ENCODE measurements around the gene BICC1.

Gene BICC1

GRCh38 chr10:58746474-58747185 is 234.0 kb downstream of the BICC1 start:
- Histone ChIP-seq H3K79me2 (ENCODE audit: insufficient read depth, low read length) (no peaks in the 10 kb centered on the region), H3K4me2 (ENCODE audit: low read length) (no peak overlapping the region), H3K9ac (ENCODE audit: low read length) (no peak overlapping the region), H3K4me1 (ENCODE audit: insufficient read depth, low read length, severe bottlenecking) (no peaks in the 10 kb centered on the region), H3K4me3 (ENCODE audit: low read depth, low read length, poor library complexity, severe bottlenecking) (no peak overlapping the region), H4K20me1 (ENCODE audit: insufficient read depth, low read length) (no peaks in the 10 kb centered on the region), H3K9me2 (ENCODE audit: low read depth, low read length) (no peaks in the 10 kb centered on the region), H2AFZ (ENCODE audit: low read length) (no peak overlapping the region), H3F3A (ENCODE audit: insufficient read depth, low read length) (no peaks in the 10 kb centered on the region), H3K27ac (ENCODE audit: low read depth, low read length, poor library complexity, severe bottlenecking) (no peak overlapping the region), H3K27me3 (ENCODE audit: insufficient read depth, low read length) (no peaks in the 10 kb centered on the region), H3K36me3 (ENCODE audit: insufficient read depth, low read length) (no peaks in the 10 kb centered on the region), H3K9me3 (ENCODE audit: low read length) (no peaks in the 10 kb centered on the region)
- no peak for TF ChIP-seq CTCF (IDR thresholded peaks at IDR 0.05; ENCODE audit: low read length)
- TF ChIP-seq EZH2 (IDR thresholded peaks at IDR 0.05; ENCODE audit: borderline replicate concordance, low read length): no peak

GRCh38 chr10:58747687-58748086 is 235.0 kb downstream of the BICC1 start:
- no peaks in the 10 kb centered on the region for H4K20me1 ChIP-seq (ENCODE audit: insufficient read depth, low read length)
- no peaks in the 10 kb centered on the region for H3K36me3 ChIP-seq (ENCODE audit: insufficient read depth, low read length)
- no peaks in the 10 kb centered on the region for H3K79me2 ChIP-seq (ENCODE audit: insufficient read depth, low read length)
- no peak overlapping the region for H3K9ac ChIP-seq (ENCODE audit: low read length)
- H3K9me2 ChIP-seq (ENCODE audit: low read depth, low read length): no peaks in the 10 kb centered on the region
- H3F3A ChIP-seq (ENCODE audit: insufficient read depth, low read length): no peaks in the 10 kb centered on the region
- TF ChIP-seq EZH2 (IDR thresholded peaks at IDR 0.05; ENCODE audit: borderline replicate concordance, low read length) (no peak), CTCF (IDR thresholded peaks at IDR 0.05; ENCODE audit: low read length) (no peak)
- H3K27ac ChIP-seq (ENCODE audit: low read depth, low read length, poor library complexity, severe bottlenecking): no peak overlapping the region
- no peak overlapping the region for H2AFZ ChIP-seq (ENCODE audit: low read length)
- no peaks in the 10 kb centered on the region for H3K4me1 ChIP-seq (ENCODE audit: insufficient read depth, low read length, severe bottlenecking)
- H3K4me3 ChIP-seq (ENCODE audit: low read depth, low read length, poor library complexity, severe bottlenecking): no peak overlapping the region
- H3K27me3 ChIP-seq (ENCODE audit: insufficient read depth, low read length): no peaks in the 10 kb centered on the region
- H3K9me3 ChIP-seq (ENCODE audit: low read length): no peaks in the 10 kb centered on the region
- no peak overlapping the region for H3K4me2 ChIP-seq (ENCODE audit: low read length)

- H3K79me2 ChIP-seq (ENCODE audit: insufficient read depth, low read length): no peaks in the 10 kb centered on the region
- no peak overlapping the region for H3K9ac ChIP-seq (ENCODE audit: low read length)
- no peaks in the 10 kb centered on the region for H3K36me3 ChIP-seq (ENCODE audit: insufficient read depth, low read length)
- no peaks in the 10 kb centered on the region for H3K9me3 ChIP-seq (ENCODE audit: low read length)
- no peak overlapping the region for H3K4me3 ChIP-seq (ENCODE audit: low read depth, low read length, poor library complexity, severe bottlenecking)
- H3F3A ChIP-seq (ENCODE audit: insufficient read depth, low read length): no peaks in the 10 kb centered on the region
- no peak overlapping the region for H3K4me2 ChIP-seq (ENCODE audit: low read length)
- no peak for TF ChIP-seq EZH2 (IDR thresholded peaks at IDR 0.05; ENCODE audit: borderline replicate concordance, low read length)
- H3K27ac ChIP-seq (ENCODE audit: low read depth, low read length, poor library complexity, severe bottlenecking): no peak overlapping the region
- H4K20me1 ChIP-seq (ENCODE audit: insufficient read depth, low read length): no peaks in the 10 kb centered on the region
- no peak overlapping the region for H2AFZ ChIP-seq (ENCODE audit: low read length)
- no peaks in the 10 kb centered on the region for H3K4me1 ChIP-seq (ENCODE audit: insufficient read depth, low read length, severe bottlenecking)
- no peaks in the 10 kb centered on the region for H3K9me2 ChIP-seq (ENCODE audit: low read depth, low read length)
- H3K27me3 ChIP-seq (ENCODE audit: insufficient read depth, low read length): no peaks in the 10 kb centered on the region; the same call in 1 of the 2 replicates
These were observed 240.0 kb downstream of the BICC1 start for GRCh38 chr10:58752665-58753064.

- Histone ChIP-seq H3K9ac (ENCODE audit: low read length) (no peak overlapping the region), H3K4me3 (ENCODE audit: low read depth, low read length, poor library complexity, severe bottlenecking) (no peak overlapping the region), H4K20me1 (ENCODE audit: insufficient read depth, low read length) (no peaks in the 10 kb centered on the region), H3K79me2 (ENCODE audit: insufficient read depth, low read length) (no peaks in the 10 kb centered on the region), H3K27me3 (ENCODE audit: insufficient read depth, low read length) (no peaks in the 10 kb centered on the region; the same call in 1 of the 2 replicates), H3F3A (ENCODE audit: insufficient read depth, low read length) (no peaks in the 10 kb centered on the region), H3K4me2 (ENCODE audit: low read length) (no peak overlapping the region), H2AFZ (ENCODE audit: low read length) (no peak overlapping the region), H3K9me2 (ENCODE audit: low read depth, low read length) (no peaks in the 10 kb centered on the region), H3K36me3 (ENCODE audit: insufficient read depth, low read length) (no peaks in the 10 kb centered on the region), H3K27ac (ENCODE audit: low read depth, low read length, poor library complexity, severe bottlenecking) (no peak overlapping the region), H3K4me1 (ENCODE audit: insufficient read depth, low read length, severe bottlenecking) (no peaks in the 10 kb centered on the region), H3K9me3 (ENCODE audit: low read length) (no peaks in the 10 kb centered on the region)
- TF ChIP-seq CTCF (IDR thresholded peaks at IDR 0.05; ENCODE audit: low read length): no peak
- no peak for TF ChIP-seq EZH2 (IDR thresholded peaks at IDR 0.05; ENCODE audit: borderline replicate concordance, low read length)
These were observed 240.8 kb downstream of the BICC1 start for GRCh38 chr10:58753425-58753824.

Measured in OCI-LY1 (cell line).